Renal pelvis (tissue), 4 donors: ENCODE data around the gene TMEM45A. TPM values are rescaled to one million over a fixed set of nuclear protein-coding genes. Genes with fewer than 3 reads are reported as not detected.
"Not testable (repeated sequence)": the region's sequence is repeated elsewhere in the genome, so short reads cannot be mapped to it uniquely, and the experiment has no call there.

ENCODE experiments used
- DNase-seq: peaks from one replicate; pipeline ENCODE4 v3.0.0-alpha.2; 2013
- polyA plus RNA-seq, 3 donors: library from polyadenylated mRNA; unstranded; fragments of 120-200 nt; gene quantifications; one replicate each; pipeline ENCODE4 v1.2.1, GENCODE V29; 2013; ENCODE audit not compliant: insufficient read length in 3 of 3

Gene TMEM45A
- polyA plus RNA-seq, 3 donors: 19.5 to 21.0 (median 20.7) TPM

GRCh38 chr3:100563228-100563627 lies 70.8 kb downstream of the TMEM45A start:
- DNase-seq: no peak

GRCh38 chr3:100563652-100564211 lies 71.3 kb downstream of the TMEM45A start:
- DNase-seq: no peak

GRCh38 chr3:100570811-100571210 lies 78.4 kb downstream of the TMEM45A start:
- no peak for DNase-seq

- no peak for DNase-seq
Measured at GRCh38 chr3:100574536-100574935, 82.1 kb downstream of the TMEM45A start.

GRCh38 chr3:100575704-100576103 lies 83.3 kb downstream of the TMEM45A start:
- DNase-seq: no peak

- DNase-seq: no peak
Measured at GRCh38 chr3:100577382-100578008, 85.1 kb downstream of the TMEM45A start.

- DNase-seq: no peak
Measured at GRCh38 chr3:100578646-100579045, 86.2 kb downstream of the TMEM45A start.

- DNase-seq: no peak
Measured at GRCh38 chr3:100580147-100580546, 87.7 kb downstream of the TMEM45A start.

- no peak for DNase-seq
Measured at GRCh38 chr3:100581650-100582049, 89.2 kb downstream of the TMEM45A start.

- DNase-seq: not testable (repeated sequence)
Measured at GRCh38 chr3:100582157-100582556, 89.7 kb downstream of the TMEM45A start.

- DNase-seq: no peak
Measured at GRCh38 chr3:100584101-100584660, 91.8 kb downstream of the TMEM45A start.

GRCh38 chr3:100586832-100587231 lies 94.4 kb downstream of the TMEM45A start:
- no peak for DNase-seq

GRCh38 chr3:100588251-100588650 lies 95.8 kb downstream of the TMEM45A start:
- DNase-seq: no peak

GRCh38 chr3:100590114-100590839 lies 97.9 kb downstream of the TMEM45A start:
- peak; percentile 62 for DNase-seq

GRCh38 chr3:100590840-100591147 lies 98.4 kb downstream of the TMEM45A start:
- DNase-seq: no peak

GRCh38 chr3:100591411-100591810 lies 99.0 kb downstream of the TMEM45A start:
- DNase-seq: no peak

- no peak for DNase-seq
Measured at GRCh38 chr3:100600181-100601042, 108.0 kb downstream of the TMEM45A start.

GRCh38 chr3:100602506-100603444 lies 110.4 kb downstream of the TMEM45A start:
- DNase-seq: no peak

- no peak for DNase-seq
Measured at GRCh38 chr3:100603469-100603868, 111.0 kb downstream of the TMEM45A start.

GRCh38 chr3:100605358-100605757 lies 112.9 kb downstream of the TMEM45A start:
- DNase-seq: no peak
